LNCaP clone FGC (cell line): Measurements from ENCODE around the gene PLEKHO1.

Source experiments
- DNase-seq: peaks from one replicate; pipeline ENCODE4 v3.0.0-alpha.2; 2011; ENCODE audit warnings: low read depth
- H3K4me3 ChIP-seq: 2 replicates; pipeline ENCODE4 v1.5.1; 2011; ENCODE audit warnings: mild to moderate bottlenecking, low read depth, low read length, control low read depth
- CTCF ChIP-seq: IDR thresholded peaks from 2 replicates; pipeline ENCODE4 v1.5.1; 2012; ENCODE audit warnings: mild to moderate bottlenecking; ENCODE audit not compliant: control insufficient read depth, insufficient read depth; ENCODE audit errors: extremely low read depth

PLEKHO1 gene

GRCh38 chr1:150162862-150163706 lies 13.4 kb downstream of the PLEKHO1 start:
- H3K4me3 ChIP-seq = no peak overlapping the region

GRCh38 chr1:150164224-150164623 lies 14.5 kb downstream of the PLEKHO1 start:
- TF ChIP-seq CTCF = no peak
- H3K4me3 ChIP-seq = no peak overlapping the region
- DNase-seq = no peak

More at GRCh38 chr1:150162862-150163706, 13.4 kb downstream of the PLEKHO1 start:
- peak; percentile 69 for DNase-seq
- TF ChIP-seq CTCF = no peak

- no peak overlapping the region for H3K4me3 ChIP-seq
- TF ChIP-seq CTCF = no peak
- no peak for DNase-seq
Observed at GRCh38 chr1:150164779-150165178, 15.1 kb downstream of the PLEKHO1 start.

GRCh38 chr1:150165622-150166612 lies 16.2 kb downstream of the PLEKHO1 start:
- H3K4me3 ChIP-seq = no peak overlapping the region
- peak; percentile 67 for TF ChIP-seq CTCF
- no peak for DNase-seq

GRCh38 chr1:150168960-150169601 lies 19.4 kb downstream of the PLEKHO1 start:
- H3K4me3 ChIP-seq = no peak overlapping the region
- DNase-seq = no peak
- peak; percentile 85 for TF ChIP-seq CTCF

- TF ChIP-seq CTCF = no peak
- no peak for DNase-seq
- H3K4me3 ChIP-seq = no peak overlapping the region
Observed at GRCh38 chr1:150171801-150172200, 22.1 kb downstream of the PLEKHO1 start.
